K562 (cell line): ENCODE data around the gene PNRC2. TPM values are rescaled to one million over a fixed set of nuclear protein-coding genes. Genes with fewer than 3 reads are reported as not detected.

Source experiments
- ATAC-seq: fragments of 200-7000 bp; cut with Tn5 transposase; 3 replicates; pipeline ENCODE4 v1.9.1; 2020; ENCODE audit warnings: moderate library complexity
- BruUV-seq: library from RNA; stranded (reverse); fragments of 400-500 nt; replicated peaks from 2 replicates; lab custom pipeline; 2021; lab: Mats Ljungman, UMichigan
- CTCF ChIA-PET: fragments of 300-600 bp; formaldehyde crosslinking; extraction: SDS; loops from one replicate; lab custom pipeline; 2021; ENCODE audit warnings: low intra/inter-chr PET ratio; lab: Yijun Ruan, JAX
- POLR2A ChIA-PET: fragments of 300-600, 350-650 bp; sonication (Branson Sonifier 250); formaldehyde crosslinking; extraction: SDS; loops from one replicate; lab custom pipeline; 2021; ENCODE audit warnings: antibody characterized with exemption, inconsistent platforms; lab: Yijun Ruan, JAX
- DNase-seq, 4 experiments: peaks; one replicate each; pipeline versions ENCODE4 v3.0.0 to v3.0.0-alpha.2; 2011 to 2018; ENCODE audit warnings: low spot score in 3 of 4, mixed read lengths in 3 of 4; ENCODE audit errors: extremely low read depth in 1 of 4
- FAIRE-seq: peaks from 2 replicates; lab custom pipeline; 2011; peaks lifted over from hg19 to GRCh38; lab: Jason Lieb, UNC
- H2AFZ ChIP-seq: 2 replicates; pipeline ENCODE4 v1.6.0; 2011; ENCODE audit warnings: low read depth, low read length, control low read depth, inconsistent platforms
- H3K27ac ChIP-seq: fragments of 200-600 bp; 3 replicates; pipeline ENCODE4 v1.8.0; 2011; ENCODE audit warnings: low read depth, mild to moderate bottlenecking, control low read depth, inconsistent platforms, low read length, moderate library complexity, mixed read lengths; ENCODE audit errors: extremely low read depth
- H3K27me3 ChIP-seq, 2 experiments: fragments of 300-600 bp in 1 of 2; 2 replicates in 1 of 2; 3 replicates in 1 of 2; pipeline versions ENCODE4 v1.6.0 to v1.8.0; 2011; ENCODE audit warnings: inconsistent platforms in 2 of 2, low read length in 2 of 2, mild to moderate bottlenecking in 1 of 2, mixed read lengths in 1 of 2, moderate library complexity in 1 of 2; ENCODE audit not compliant: control insufficient read depth in 2 of 2, insufficient read depth in 2 of 2
- H3K36me3 ChIP-seq: fragments of 300-600 bp; 3 replicates; pipeline ENCODE4 v1.8.0; 2011; ENCODE audit warnings: mild to moderate bottlenecking, low read length, inconsistent platforms; ENCODE audit not compliant: control insufficient read depth, insufficient read depth
- H3K4me1 ChIP-seq, 2 experiments: fragments of 200-600 bp in 1 of 2; replicated peaks in 1 of 2; 2 replicates in 1 of 2; 3 replicates in 1 of 2; pipeline versions ENCODE4 v1.5.1 to v1.8.0; 2011; ENCODE audit warnings: inconsistent platforms in 2 of 2, low read length in 2 of 2, mild to moderate bottlenecking in 1 of 2, mixed read lengths in 1 of 2, moderate library complexity in 1 of 2; ENCODE audit not compliant: control insufficient read depth in 2 of 2, insufficient read depth in 2 of 2
- H3K4me2 ChIP-seq: 2 replicates; pipeline ENCODE4 v1.6.1; 2011; ENCODE audit warnings: low read length, control low read depth, inconsistent platforms, mixed read lengths; ENCODE audit not compliant: insufficient read depth
- H3K4me3 ChIP-seq: fragments of 200-600 bp; sonication (generic), shearing (Covaris generic); 2 replicates; pipeline ENCODE4 v1.5.1; 2016; ENCODE audit warnings: control low read depth, inconsistent platforms
- H3K79me2 ChIP-seq: fragments of 200-600 bp; 3 replicates; pipeline ENCODE4 v1.8.0; 2011; ENCODE audit warnings: low read length, inconsistent platforms; ENCODE audit not compliant: control insufficient read depth, insufficient read depth
- H3K9ac ChIP-seq, 2 experiments: 2 replicates each; pipeline versions ENCODE4 v1.6.0 to v1.6.1; 2011; ENCODE audit warnings: low read depth in 2 of 2, low read length in 2 of 2, control low read depth in 1 of 2, inconsistent platforms in 1 of 2, mild to moderate bottlenecking in 1 of 2, mixed read lengths in 1 of 2; ENCODE audit not compliant: insufficient read depth in 1 of 2
- H3K9me1 ChIP-seq: one replicate; pipeline ENCODE4 v1.6.0; 2011; ENCODE audit warnings: inconsistent platforms, mild to moderate bottlenecking, low read length, moderate library complexity; ENCODE audit not compliant: control insufficient read depth, insufficient read depth
- H3K9me3 ChIP-seq: replicated peaks from 2 replicates; pipeline ENCODE4 v1.5.1; 2011; ENCODE audit warnings: low read depth, low read length, inconsistent platforms; ENCODE audit not compliant: control insufficient read depth, insufficient read depth
- H4K20me1 ChIP-seq: replicated peaks from 2 replicates; pipeline ENCODE4 v1.6.1; 2011; ENCODE audit warnings: low read length, inconsistent platforms, mixed read lengths; ENCODE audit not compliant: control insufficient read depth, insufficient read depth
- BCOR ChIP-seq: fragments of 450-650 bp; IDR thresholded peaks from 2 replicates; pipeline ENCODE4 v1.6.1; 2016
- KDM1A ChIP-seq, 2 experiments: fragments of 450-650 bp; IDR thresholded peaks; 2 replicates each; pipeline ENCODE4 v1.6.1; 2016; ENCODE audit warnings: mild to moderate bottlenecking in 2 of 2
- POU5F1 ChIP-seq: fragments of 150-350 bp; IDR thresholded peaks from 2 replicates; pipeline ENCODE4 v1.6.1; 2014; ENCODE audit warnings: borderline replicate concordance, low read length, low read depth, mild to moderate bottlenecking; ENCODE audit not compliant: partially characterized antibody
- RBM25 ChIP-seq: fragments of 200-400 bp; formaldehyde crosslinking; IDR thresholded peaks from 2 replicates; pipeline ENCODE4 v1.6.1; 2018; ENCODE audit warnings: low read length, low read depth, moderate library complexity; ENCODE audit not compliant: severe bottlenecking
- RFX1 ChIP-seq: fragments of 450-650 bp; IDR thresholded peaks from 2 replicates; pipeline ENCODE4 v1.6.1; 2016; ENCODE audit warnings: mild to moderate bottlenecking, moderate library complexity
- SUPT5H ChIP-seq: fragments of 450-650 bp; IDR thresholded peaks from 2 replicates; pipeline ENCODE4 v1.6.1; 2016
- TAF7 ChIP-seq: fragments of 450-650 bp; IDR thresholded peaks from 2 replicates; pipeline ENCODE4 v1.6.1; 2016; ENCODE audit warnings: missing genetic modification characterization, missing compliant biosample characterization
- WGBS: fragments of 100-300 bp; shearing (Covaris generic); methylation state at CpG from one replicate; pipeline ENCODE4 v1.1.6; 2016; ENCODE audit warnings: low coverage, mixed read lengths; ENCODE audit not compliant: insufficient coverage; ENCODE audit errors: missing lambda C conversion rate; 5-methylcytosine and 5-hydroxymethylcytosine counted together
- in situ Hi-C: fragments of 300-500 bp; cut with MboI; formaldehyde crosslinking; loops from 4 replicates; pipeline ENCODE4 v1.15.0; 2018; ENCODE audit warnings: inconsistent platforms, mixed read lengths
- intact Hi-C: fragments of 100-400 bp; cut with micrococcal nuclease; formaldehyde crosslinking; loops from 2 replicates; pipeline ENCODE4 v1.14.2; 2022
- polyA plus RNA-seq, 8 experiments: library from polyadenylated mRNA; depleted of rRNA in 4 of 8; stranded (reverse) in 5 of 8; unstranded in 3 of 8; fragments of >200 nt; fragmentation: Nextera tagmentation in 2 of 8; fragmentation: Illumina TruSeq in 1 of 8; extraction: Ambion mirVana in 2 of 8; extraction: Trizol in 1 of 8; gene quantifications; 2 replicates each; pipeline versions ENCODE4 v1.2.1 to v1.2.3, GENCODE V29; 2011 to 2014; ENCODE audit warnings: inconsistent platforms in 1 of 8, missing spikeins in 1 of 8
- total RNA-seq, 7 experiments: library from RNA; depleted of rRNA in 6 of 7; stranded (reverse); fragments of >200 nt in 6 of 7; fragmentation: Illumina TruSeq in 2 of 7; extraction: Trizol in 2 of 7; gene quantifications; 2 replicates each; pipeline versions ENCODE4 v1.2.1 to v1.2.3, GENCODE V29; 2011 to 2021; ENCODE audit warnings: low replicate concordance in 1 of 7

Gene PNRC2
- total and polyA plus RNA-seq, 9 of the 15 experiments (the other 6 are each of a cell fraction or from before 2014, with no cell fraction given): 127 to 303 (median 203) TPM

- Histone ChIP-seq H3K36me3 (no peaks in the 10 kb centered on the region), H3K9me3 (no peaks in the 10 kb centered on the region), H3K27ac (peak within 1 kb of the TSS; percentile 6; the same call in 1 of the 3 replicates), H3K9me1 (no peaks in the 10 kb centered on the region), H3K79me2 (no peaks in the 10 kb centered on the region), H3K27me3 (no peaks in the 10 kb centered on the region), H2AFZ (peak within 1 kb of the TSS; percentile 29), H3K4me2 (no peak within 1 kb of the TSS), H3K4me1 (peaks cover 40 to 53% of the 10 kb centered on the region in 2 experiments), H4K20me1 (no peaks in the 10 kb centered on the region), H3K9ac (no peak within 1 kb of the TSS), H3K4me3 (no peak within 1 kb of the TSS)
- in situ Hi-C loops (no loop called here), intact Hi-C loops (no loop called here)
- ATAC-seq (no peak), FAIRE-seq (no peak), DNase-seq (no peak)
- POLR2A ChIA-PET: interaction anchor here (0.6 kb wide), 1 partner anchor 1584 kb away, joined by 4 read pairs; no protein-coding TSS in a partner anchor
- BruUV-seq: no TSS peak
- CTCF ChIA-PET: no interaction called here
- peak in 1 of 2 experiments; percentile 39; a peak in 1 of 4 replicates for TF ChIP-seq KDM1A (IDR thresholded peaks at IDR 0.05)
- peak; percentile 57 for TF ChIP-seq BCOR
- TF ChIP-seq RBM25: peak; percentile 27
- no peak for TF ChIP-seq POU5F1
- WGBS: 58% methylated on average over 7 of the region's 7 CpGs
Measured at GRCh38 chr1:23913212-23913880, 46.3 kb upstream of the PNRC2 start, which contains the start of gene CNR2. Gene CNR2 (minus strand): TSS chr1:23913362. CDS start chr1:23875617, 37,745 bp downstream.

- in situ Hi-C loops (no loop called here), intact Hi-C loops (loop anchor here (5.0 kb wide), 1 partner anchor 48 kb away; the partner anchor contains the start of gene FUCA1)
- ChIA-PET POLR2A (no interaction called here), CTCF (no interaction called here)
- FAIRE-seq: no peak
- DNase-seq: no peak
- H3K4me1 ChIP-seq: peaks cover 32 to 42% of the 10 kb centered on the region in 2 experiments
- no peaks in the 10 kb centered on the region for H4K20me1 ChIP-seq
- H3K4me3 ChIP-seq: no peak overlapping the region
- BruUV-seq: no TSS peak
- no peaks in the 10 kb centered on the region for H3K79me2 ChIP-seq
- 79% methylated on average over 4 of the region's 4 CpGs for WGBS
- H3K27ac ChIP-seq: peak overlapping the region; percentile 9; the same call in 2 of the 3 replicates
- no peaks in the 10 kb centered on the region for H3K27me3 ChIP-seq
- no peaks in the 10 kb centered on the region for H3K9me3 ChIP-seq
- TF ChIP-seq TAF7 (tag) (no peak), RFX1 (no peak), SUPT5H (no peak)
- H3K9ac ChIP-seq: no peak overlapping the region
- no peaks in the 10 kb centered on the region for H3K9me1 ChIP-seq
- H3K4me2 ChIP-seq: no peak overlapping the region
- H2AFZ ChIP-seq: no peak overlapping the region
- no peak for ATAC-seq
- H3K36me3 ChIP-seq: no peaks in the 10 kb centered on the region
Measured at GRCh38 chr1:23914921-23915320, 44.7 kb upstream of the PNRC2 start.
